Neural progenitor cell (in vitro differentiated cells): ENCODE measurements around the gene OR2L13. TPM values are rescaled to one million over a fixed set of nuclear protein-coding genes. Genes with fewer than 3 reads are reported as not detected.

Experiments
- DNase-seq: peaks from one replicate; pipeline ENCODE4 v3.0.0-alpha.2; 2016; ENCODE audit warnings: low spot score
- H2AFZ ChIP-seq: fragments of 200-600 bp; sonication (generic); replicated peaks from 2 replicates; pipeline ENCODE4 v1.6.1; 2016; ENCODE audit warnings: antibody characterized with exemption
- H3F3A ChIP-seq: fragments of 200-600 bp; sonication (generic); 2 replicates; pipeline ENCODE4 v1.6.1; 2016; ENCODE audit warnings: antibody characterized with exemption, low read depth
- H3K27ac ChIP-seq: fragments of 200-600 bp; sonication (generic); 2 replicates; pipeline ENCODE4 v1.5.1; 2016; ENCODE audit warnings: mild to moderate bottlenecking
- H3K27me3 ChIP-seq: fragments of 200-600 bp; sonication (generic); 2 replicates; pipeline ENCODE4 v1.6.1; 2016; ENCODE audit warnings: mild to moderate bottlenecking, moderate library complexity
- H3K36me3 ChIP-seq: fragments of 200-600 bp; sonication (generic); 2 replicates; pipeline ENCODE4 v1.5.1; 2016
- H3K4me1 ChIP-seq: fragments of 200-600 bp; sonication (generic); 2 replicates; pipeline ENCODE4 v1.6.1; 2016; ENCODE audit warnings: mixed run types
- H3K4me2 ChIP-seq: fragments of 200-600 bp; sonication (generic); 2 replicates; pipeline ENCODE4 v1.6.1; 2016
- H3K4me3 ChIP-seq: fragments of 200-600 bp; sonication (generic); 2 replicates; pipeline ENCODE4 v1.5.1; 2016
- H3K79me2 ChIP-seq: fragments of 200-600 bp; sonication (generic); 2 replicates; pipeline ENCODE4 v1.6.1; 2016; ENCODE audit warnings: low read depth
- H3K9ac ChIP-seq: fragments of 200-600 bp; sonication (generic); 2 replicates; pipeline ENCODE4 v1.6.1; 2016
- H3K9me3 ChIP-seq: fragments of 200-600 bp; sonication (generic); 2 replicates; pipeline ENCODE4 v1.5.1; 2016; ENCODE audit warnings: low read depth
- H4K20me1 ChIP-seq: fragments of 200-600 bp; sonication (generic); 2 replicates; pipeline ENCODE4 v1.6.1; 2016; ENCODE audit warnings: low read depth
- H3K27ac Mint-ChIP-seq: 3 replicates; pipeline ENCODE4 v1.8.0; 2021; ENCODE audit warnings: mixed read lengths
- H3K27me3 Mint-ChIP-seq: 2 replicates; pipeline ENCODE4 v1.8.0; 2022; ENCODE audit warnings: low read depth, mild to moderate bottlenecking, inconsistent platforms, moderate library complexity, mixed read lengths; ENCODE audit not compliant: insufficient read depth
- H3K36me3 Mint-ChIP-seq: 3 replicates; pipeline ENCODE4 v1.8.0; 2021; ENCODE audit warnings: mixed read lengths
- H3K4me1 Mint-ChIP-seq: 3 replicates; pipeline ENCODE4 v1.8.0; 2021; ENCODE audit warnings: mixed read lengths
- H3K4me3 Mint-ChIP-seq: 3 replicates; pipeline ENCODE4 v1.8.0; 2021; ENCODE audit warnings: mild to moderate bottlenecking, moderate library complexity, mixed read lengths
- H3K9me3 Mint-ChIP-seq: 3 replicates; pipeline ENCODE4 v1.8.0; 2020; ENCODE audit warnings: mixed read lengths
- EZH2 ChIP-seq: fragments of 200-600 bp; sonication (generic); IDR thresholded peaks from 2 replicates; pipeline ENCODE4 v1.6.1; 2017; ENCODE audit warnings: antibody characterized with exemption, mild to moderate bottlenecking, moderate library complexity
- EZH2phosphoT487 ChIP-seq: fragments of 200-600 bp; sonication (generic); IDR thresholded peaks from 2 replicates; pipeline ENCODE4 v1.6.1; 2017; ENCODE audit warnings: antibody characterized with exemption
- small RNA-seq: library from RNA; depleted of rRNA; stranded (forward); fragments of <200 nt; gene quantifications from one replicate; pipeline ENCODE3, GENCODE V24; 2015
- total RNA-seq: library from RNA; depleted of rRNA; stranded (reverse); fragments of >200 nt; gene quantifications from 2 replicates; pipeline ENCODE4 v1.2.3, GENCODE V29; 2015; ENCODE audit warnings: low replicate concordance
- TF ChIP-seq, protein P1 (sequence below): fragments of 200-600 bp; sonication (generic); IDR thresholded peaks from 2 replicates; pipeline ENCODE4 v1.5.1; 2017; ENCODE audit warnings: antibody characterized with exemption, mild to moderate bottlenecking

Gene OR2L13
- total RNA-seq, 1 donor from 2014 or later = not detected

DNA sequence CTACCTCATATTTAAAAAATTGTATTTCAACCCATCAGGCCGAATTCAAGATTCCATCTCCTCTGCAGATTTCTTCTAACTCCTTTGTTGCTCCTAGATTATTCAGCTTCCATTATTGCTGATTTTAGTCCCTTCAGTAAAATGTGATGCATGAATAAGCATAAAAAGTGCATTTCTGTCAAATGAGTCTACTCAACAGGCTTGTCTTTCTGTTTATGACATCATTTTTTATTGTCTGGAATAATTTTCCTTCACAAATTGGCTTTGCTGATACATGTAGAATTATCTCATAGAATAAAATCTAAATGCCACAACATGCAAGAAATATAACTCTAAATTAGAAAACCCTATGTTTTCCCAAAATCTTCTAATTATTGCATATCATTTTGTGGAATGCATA lies 48.3 kb downstream of the OR2L13 start:
- H3K27ac ChIP-seq = no peak overlapping the region
- TF ChIP-seq EZH2phosphoT487 = no peak
- no peak for TF ChIP-seq EZH2
- TF ChIP-seq, protein P1, sequence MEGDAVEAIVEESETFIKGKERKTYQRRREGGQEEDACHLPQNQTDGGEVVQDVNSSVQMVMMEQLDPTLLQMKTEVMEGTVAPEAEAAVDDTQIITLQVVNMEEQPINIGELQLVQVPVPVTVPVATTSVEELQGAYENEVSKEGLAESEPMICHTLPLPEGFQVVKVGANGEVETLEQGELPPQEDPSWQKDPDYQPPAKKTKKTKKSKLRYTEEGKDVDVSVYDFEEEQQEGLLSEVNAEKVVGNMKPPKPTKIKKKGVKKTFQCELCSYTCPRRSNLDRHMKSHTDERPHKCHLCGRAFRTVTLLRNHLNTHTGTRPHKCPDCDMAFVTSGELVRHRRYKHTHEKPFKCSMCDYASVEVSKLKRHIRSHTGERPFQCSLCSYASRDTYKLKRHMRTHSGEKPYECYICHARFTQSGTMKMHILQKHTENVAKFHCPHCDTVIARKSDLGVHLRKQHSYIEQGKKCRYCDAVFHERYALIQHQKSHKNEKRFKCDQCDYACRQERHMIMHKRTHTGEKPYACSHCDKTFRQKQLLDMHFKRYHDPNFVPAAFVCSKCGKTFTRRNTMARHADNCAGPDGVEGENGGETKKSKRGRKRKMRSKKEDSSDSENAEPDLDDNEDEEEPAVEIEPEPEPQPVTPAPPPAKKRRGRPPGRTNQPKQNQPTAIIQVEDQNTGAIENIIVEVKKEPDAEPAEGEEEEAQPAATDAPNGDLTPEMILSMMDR = no peak
- no peaks in the 10 kb centered on the region for H3K36me3 Mint-ChIP-seq

DNA sequence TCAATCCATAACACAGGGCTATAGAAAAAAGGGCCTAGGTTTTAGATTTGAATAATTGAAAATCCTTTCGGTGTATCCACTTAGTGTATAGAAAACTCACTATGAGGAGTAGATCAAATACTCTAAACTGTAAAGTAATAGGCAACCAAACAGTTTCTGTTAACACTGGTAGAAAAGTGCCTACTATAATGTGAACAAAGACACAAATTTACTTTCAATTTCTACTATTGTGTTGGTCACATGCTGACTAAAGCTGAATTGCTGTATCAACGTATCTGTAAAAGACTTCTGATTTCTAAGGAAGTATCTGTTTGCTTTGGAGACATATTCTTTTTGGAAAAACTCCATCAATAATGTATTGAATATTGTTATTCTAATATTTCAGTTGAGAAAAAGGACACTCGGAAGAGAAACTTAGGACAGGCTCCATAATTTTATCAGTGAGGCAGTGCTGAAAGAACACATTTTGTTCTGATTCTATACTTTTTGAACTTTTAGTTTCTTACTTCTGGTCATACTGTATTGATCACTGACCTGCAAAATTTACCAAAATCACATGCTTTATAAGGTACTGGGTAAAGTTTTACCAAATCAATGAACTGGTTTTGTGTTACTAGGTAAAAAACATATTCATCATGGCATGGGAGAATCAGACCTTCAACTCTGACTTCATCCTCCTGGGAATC lies 49.7 kb downstream of the OR2L13 start, which contains the start of gene OR2M5:
Gene OR2M5 (plus strand): TSS at position 636 of the 686 bp plus-strand sequence. CDS start 0 bp downstream, at position 636.
- no peak within 1 kb of the TSS for H3K4me3 ChIP-seq
- H3K4me1 ChIP-seq = no peaks in the 10 kb centered on the region
- H3K9me3 ChIP-seq = peaks cover 39% of the 10 kb centered on the region
- H4K20me1 ChIP-seq = no peaks in the 10 kb centered on the region
- no peaks in the 10 kb centered on the region for H3K36me3 ChIP-seq
- Mint-ChIP-seq H3K27ac (no peak within 1 kb of the TSS), H3K36me3 (no peaks in the 10 kb centered on the region), H3K27me3 (no peaks in the 10 kb centered on the region), H3K4me3 (no peak within 1 kb of the TSS), H3K9me3 (peaks cover 50% of the 10 kb centered on the region), H3K4me1 (no peaks in the 10 kb centered on the region)
- H2AFZ ChIP-seq = no peak within 1 kb of the TSS
- H3K27me3 ChIP-seq = no peaks in the 10 kb centered on the region
- no peak within 1 kb of the TSS for H3K4me2 ChIP-seq
- H3F3A ChIP-seq = no peaks in the 10 kb centered on the region
- TF ChIP-seq EZH2 = no peak
- TF ChIP-seq EZH2phosphoT487 = no peak
- TF ChIP-seq, protein P1 = no peak
- H3K27ac ChIP-seq = no peak within 1 kb of the TSS
- H3K79me2 ChIP-seq = no peaks in the 10 kb centered on the region
- DNase-seq = no peak
- H3K9ac ChIP-seq = no peak within 1 kb of the TSS

More for the DNA sequence above, 48.3 kb downstream of the OR2L13 start:
- no peaks in the 10 kb centered on the region for H3K27me3 Mint-ChIP-seq
- H3K9me3 Mint-ChIP-seq = peaks cover 41% of the 10 kb centered on the region
- H3K36me3 ChIP-seq = no peaks in the 10 kb centered on the region
- no peak overlapping the region for H3K4me3 ChIP-seq
- no peak for DNase-seq
- no peaks in the 10 kb centered on the region for H3K27me3 ChIP-seq
- no peak overlapping the region for H2AFZ ChIP-seq
- H3K4me2 ChIP-seq = no peak overlapping the region
- H3K4me1 Mint-ChIP-seq = no peaks in the 10 kb centered on the region
- H3K27ac Mint-ChIP-seq = no peak overlapping the region
- no peaks in the 10 kb centered on the region for H3K4me1 ChIP-seq
- H3K9me3 ChIP-seq = peaks cover 35% of the 10 kb centered on the region
- no peak overlapping the region for H3K4me3 Mint-ChIP-seq
- H3K79me2 ChIP-seq = no peaks in the 10 kb centered on the region
- no peaks in the 10 kb centered on the region for H3F3A ChIP-seq
- no peaks in the 10 kb centered on the region for H4K20me1 ChIP-seq
- H3K9ac ChIP-seq = no peak overlapping the region

Small RNA genes lying within 50 kb of the gene (small RNA-seq; reads per million reads assigned to genes)
- gene RF00019 = not detected

Other genes starting within 250 kb of the OR2L13 start
- 0.09 and 0.26 TPM in 2 replicates for gene TRIM58, start 238.0 kb upstream of the OR2L13 start, total RNA-seq
- not detected in 2 replicates for gene OR2W3, start 199.6 kb upstream of the OR2L13 start, total RNA-seq
- gene OR2T8, start 174.9 kb upstream of the OR2L13 start, total RNA-seq = not detected in 2 replicates
- not detected in 2 replicates for gene OR2AJ1, start 170.3 kb upstream of the OR2L13 start, total RNA-seq
- gene OR2L8, start 146.3 kb upstream of the OR2L13 start, total RNA-seq = not detected in 2 replicates
- not detected in 2 replicates for gene OR2AK2, start 130.0 kb upstream of the OR2L13 start, total RNA-seq
- gene OR2L5, start 81.5 kb upstream of the OR2L13 start, total RNA-seq = not detected in 2 replicates
- gene OR2L2, start 65.1 kb upstream of the OR2L13 start, total RNA-seq = not detected in 2 replicates
- not detected in 2 replicates for gene OR2L3, start 48.3 kb upstream of the OR2L13 start, total RNA-seq
- gene OR2M5, start 50.0 kb downstream of the OR2L13 start, total RNA-seq = not detected in 2 replicates
- gene OR2M2, start 79.6 kb downstream of the OR2L13 start, total RNA-seq = not detected in 2 replicates
- not detected in 2 replicates for gene OR2M3, start 102.1 kb downstream of the OR2L13 start, total RNA-seq
- not detected in 2 replicates for gene OR2M4, start 136.2 kb downstream of the OR2L13 start, total RNA-seq
- gene OR2T33, start 182.8 kb downstream of the OR2L13 start, total RNA-seq = not detected in 2 replicates
- not detected in 2 replicates for gene OR2T12, start 208.2 kb downstream of the OR2L13 start, total RNA-seq
- not detected in 2 replicates for gene OR2M7, start 229.4 kb downstream of the OR2L13 start, total RNA-seq